Testis (tissue), 2 donors: ENCODE measurements around the gene TNFAIP8.
A peak's percentile ranks its signal among the peaks of the same experiment; 100 is the strongest.

Source experiments
- POLR2A ChIP-seq: fragments of 450-650 bp; IDR thresholded peaks from one replicate; pipeline ENCODE4 v1.6.1; 2017; ENCODE audit warnings: antibody characterized with exemption, mild to moderate bottlenecking, moderate library complexity
- TF ChIP-seq, protein P1 (sequence below), 3 experiments: fragments of 450-650 bp in 2 of 3; fragments of 200-600 bp in 1 of 3; sonication (generic) in 1 of 3; IDR thresholded peaks; one replicate each; pipeline ENCODE4 v1.5.1; 2016 to 2019; ENCODE audit warnings: antibody characterized with exemption in 3 of 3, mild to moderate bottlenecking in 2 of 3, moderate library complexity in 1 of 3

DNA sequence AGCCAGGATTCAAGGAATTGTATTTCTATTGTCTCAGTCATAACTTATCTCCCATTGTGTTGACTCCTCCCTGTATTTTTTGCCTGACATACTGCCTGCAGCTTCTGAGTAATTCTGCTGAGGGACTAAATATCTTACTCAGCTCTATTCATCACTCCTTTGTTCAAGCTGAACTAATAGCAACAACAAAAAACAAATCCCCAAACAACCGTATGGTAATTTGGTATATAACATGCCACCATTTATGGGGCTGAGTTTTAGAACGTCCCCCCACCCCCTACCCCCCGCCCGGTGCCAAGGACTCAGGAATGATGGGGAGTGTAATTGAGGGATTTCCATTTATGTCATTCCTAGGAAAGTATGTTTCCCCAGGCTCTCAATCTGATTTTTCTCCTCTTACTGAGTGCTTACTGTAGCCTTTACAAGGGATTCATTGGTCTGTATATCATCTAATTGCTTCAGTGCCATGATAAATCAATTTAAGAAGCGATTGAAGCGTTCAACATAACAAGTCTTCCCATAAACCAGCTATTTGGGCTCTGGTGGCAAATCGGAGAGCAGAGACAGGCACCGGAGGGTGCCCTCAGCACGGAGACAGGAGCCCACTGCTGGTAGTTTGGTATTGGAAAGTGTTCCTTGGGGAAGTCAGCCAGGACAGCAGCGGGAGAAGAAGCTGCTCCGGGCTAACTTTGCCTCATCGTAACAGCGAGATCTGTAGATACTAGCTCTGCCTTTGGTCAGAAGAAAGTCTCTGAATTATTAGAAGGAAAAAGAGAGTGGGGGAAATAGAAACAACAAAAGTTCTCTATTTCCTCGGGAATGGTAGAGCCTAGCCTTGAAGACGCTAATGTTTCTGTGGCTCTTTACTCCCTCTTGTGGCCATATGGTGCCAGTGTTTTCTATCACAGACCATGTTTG lies 55.8 kb downstream of the TNFAIP8 start:
- TF ChIP-seq, protein P1, sequence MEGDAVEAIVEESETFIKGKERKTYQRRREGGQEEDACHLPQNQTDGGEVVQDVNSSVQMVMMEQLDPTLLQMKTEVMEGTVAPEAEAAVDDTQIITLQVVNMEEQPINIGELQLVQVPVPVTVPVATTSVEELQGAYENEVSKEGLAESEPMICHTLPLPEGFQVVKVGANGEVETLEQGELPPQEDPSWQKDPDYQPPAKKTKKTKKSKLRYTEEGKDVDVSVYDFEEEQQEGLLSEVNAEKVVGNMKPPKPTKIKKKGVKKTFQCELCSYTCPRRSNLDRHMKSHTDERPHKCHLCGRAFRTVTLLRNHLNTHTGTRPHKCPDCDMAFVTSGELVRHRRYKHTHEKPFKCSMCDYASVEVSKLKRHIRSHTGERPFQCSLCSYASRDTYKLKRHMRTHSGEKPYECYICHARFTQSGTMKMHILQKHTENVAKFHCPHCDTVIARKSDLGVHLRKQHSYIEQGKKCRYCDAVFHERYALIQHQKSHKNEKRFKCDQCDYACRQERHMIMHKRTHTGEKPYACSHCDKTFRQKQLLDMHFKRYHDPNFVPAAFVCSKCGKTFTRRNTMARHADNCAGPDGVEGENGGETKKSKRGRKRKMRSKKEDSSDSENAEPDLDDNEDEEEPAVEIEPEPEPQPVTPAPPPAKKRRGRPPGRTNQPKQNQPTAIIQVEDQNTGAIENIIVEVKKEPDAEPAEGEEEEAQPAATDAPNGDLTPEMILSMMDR (IDR thresholded peaks at IDR 0.05), result peak; percentile 92 to 95 (median 95)
- TF ChIP-seq POLR2A, result no peak
